GM18520 (cell line): Measurements from ENCODE around the gene TRAPPC5.
A peak's percentile ranks its signal among the peaks of the same experiment; 100 is the strongest.
"Not testable (repeated sequence)": the region's sequence is repeated elsewhere in the genome, so short reads cannot be mapped to it uniquely, and the experiment has no call there.

Experiments
- ATAC-seq: cut with Tn5 transposase; IDR thresholded peaks from one replicate; pipeline ENCODE4 v1.9.1; 2021; ENCODE audit not compliant: unreplicated experiment

Gene TRAPPC5

DNA sequence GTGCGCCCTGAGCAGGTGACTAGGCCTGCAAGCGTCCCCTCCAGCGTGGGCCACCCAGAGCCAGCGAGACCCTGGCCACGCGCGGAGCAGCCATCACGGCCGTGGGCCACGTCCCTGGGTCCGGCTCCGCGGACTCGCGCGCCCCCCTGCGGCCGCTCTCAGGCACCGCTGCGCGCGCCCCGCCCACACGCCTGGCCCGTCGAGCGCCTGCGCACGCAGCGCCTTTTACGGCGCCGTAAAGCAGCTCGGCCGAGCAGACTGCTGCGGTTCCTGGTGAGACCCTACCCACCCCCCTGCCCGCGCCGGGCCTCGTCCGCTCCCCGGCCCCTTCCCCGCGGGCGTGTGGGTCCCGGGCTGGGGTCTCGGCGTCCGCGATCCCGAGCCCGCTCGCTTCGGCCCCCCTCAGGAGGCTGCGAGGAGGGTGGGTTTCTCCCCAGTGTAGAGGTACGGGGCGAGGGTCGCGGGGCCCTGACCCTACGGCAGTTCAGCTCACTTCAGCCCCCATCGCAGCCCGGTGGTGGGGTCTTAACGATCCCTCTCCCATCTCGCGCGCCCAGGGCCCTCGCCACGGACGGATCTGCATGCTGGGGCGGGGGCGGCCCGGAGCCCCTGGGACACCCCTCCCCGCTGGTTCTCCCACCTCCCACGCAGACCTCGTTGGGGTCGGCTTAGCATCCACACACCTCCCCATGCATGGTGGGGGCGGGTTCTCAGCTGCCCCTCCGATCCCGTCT lies at the start of gene TRAPPC5:
Gene TRAPPC5 (plus strand): TSS at position 228 of the 734 bp plus-strand sequence. CDS start 1,421 bp downstream, outside the sequence.
- ATAC-seq = peak; percentile 66

DNA sequence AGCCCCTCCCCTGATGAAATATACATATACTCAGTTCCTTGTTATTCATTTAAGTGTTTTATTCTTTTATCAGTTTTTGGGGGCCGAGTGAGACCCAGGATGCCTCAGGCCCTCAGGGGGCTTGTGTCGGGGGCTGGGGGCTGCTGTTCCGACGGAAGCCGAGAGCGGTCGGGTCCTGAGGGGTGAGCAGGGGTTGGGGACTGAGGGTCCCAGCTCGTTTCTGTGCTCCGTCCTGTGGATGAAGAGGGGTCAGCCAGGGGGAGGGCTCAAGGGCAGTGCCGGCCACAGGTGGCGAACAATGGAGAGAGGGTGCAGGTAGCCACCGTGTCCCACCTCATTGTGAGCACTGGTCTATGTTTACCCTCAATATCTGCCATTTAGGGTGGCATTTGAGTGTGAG lies 49.1 kb upstream of the TRAPPC5 start:
- ATAC-seq = no peak

DNA sequence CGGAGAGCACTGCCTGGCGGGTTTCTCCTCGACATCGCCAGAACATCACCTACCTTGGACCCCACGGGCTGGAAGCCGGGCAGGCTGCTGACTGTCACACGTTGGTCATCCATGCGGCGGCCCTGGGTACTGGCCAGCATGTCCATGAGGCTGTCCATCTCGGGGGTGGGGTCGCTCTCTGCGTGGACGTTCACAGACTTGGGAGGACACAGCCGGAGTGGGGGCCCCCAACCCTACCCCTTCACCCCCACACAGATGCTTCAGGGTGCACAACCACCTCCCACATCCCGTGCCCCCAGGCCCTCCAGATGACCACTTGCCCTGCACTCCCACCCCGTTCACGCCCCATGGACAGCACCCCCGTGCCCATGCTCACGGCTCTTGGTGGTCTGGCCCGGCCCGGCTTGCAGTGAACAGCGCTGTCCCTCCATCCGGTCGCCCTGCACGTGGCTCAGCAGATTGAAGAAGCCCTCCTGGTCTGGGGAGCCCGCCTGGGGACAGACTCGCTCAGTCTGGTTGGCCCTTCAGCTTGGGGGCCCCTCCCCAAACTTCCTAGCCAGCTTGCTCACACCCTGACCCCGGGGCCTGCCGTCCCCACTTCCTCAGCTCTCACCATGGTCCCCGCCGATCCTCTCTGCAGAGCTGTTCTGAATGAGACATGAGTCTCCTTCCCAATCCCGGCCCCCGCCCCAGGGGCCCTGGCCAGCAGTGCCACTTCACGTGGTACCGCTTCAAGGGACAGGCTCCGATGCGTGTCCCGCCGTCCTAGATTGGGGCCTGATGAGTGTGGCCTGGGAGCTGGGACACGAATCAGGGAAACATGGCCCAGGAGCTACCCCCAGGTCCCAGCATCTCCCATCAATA lies 48.1 kb upstream of the TRAPPC5 start:
- no peak for ATAC-seq

DNA sequence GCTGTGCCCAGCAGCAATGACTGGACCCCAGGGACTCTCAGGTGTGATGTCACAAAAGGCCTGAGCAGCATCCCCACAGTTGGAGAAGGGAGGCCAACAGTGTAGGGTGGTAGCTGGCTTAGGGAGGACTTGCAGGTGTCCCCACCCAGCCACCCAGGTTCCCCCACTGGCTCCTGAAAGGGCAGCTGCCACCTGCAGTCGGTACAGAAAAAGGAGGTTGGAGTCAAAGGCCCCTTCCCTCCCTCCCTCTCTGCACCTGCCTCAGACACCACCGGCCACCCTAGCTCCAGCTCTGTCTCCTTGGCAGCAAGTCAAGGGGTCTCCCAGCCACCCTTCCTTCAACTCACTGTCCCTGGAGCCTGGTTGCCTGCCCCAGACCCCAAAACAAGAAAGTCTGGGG lies 46.9 kb upstream of the TRAPPC5 start, which contains the start of gene PCP2:
Gene PCP2 (minus strand): TSS at position 22 of the 400 bp plus-strand sequence. CDS start 262 bp downstream, outside the sequence.
- ATAC-seq = no peak

DNA sequence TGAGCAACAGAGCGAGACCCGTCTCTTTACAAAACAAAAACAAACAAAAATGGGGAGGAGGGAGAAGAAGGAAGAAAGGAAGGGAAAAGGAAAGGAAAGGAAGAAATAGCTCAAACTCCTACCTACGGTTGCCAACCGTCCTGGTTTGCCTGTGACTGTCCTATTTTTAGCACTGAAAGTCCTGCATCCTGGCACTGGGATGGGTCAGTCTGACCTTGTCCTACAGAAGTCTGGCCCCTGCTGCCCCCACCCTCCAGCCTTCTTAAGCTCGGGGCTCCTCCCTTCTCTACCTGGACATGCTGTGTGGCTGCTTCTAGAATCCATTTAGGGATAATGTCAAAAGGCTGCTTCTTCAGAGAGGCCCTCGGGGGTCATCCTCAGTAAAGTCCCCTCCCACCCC lies 45.0 kb upstream of the TRAPPC5 start:
- no peak for ATAC-seq

DNA sequence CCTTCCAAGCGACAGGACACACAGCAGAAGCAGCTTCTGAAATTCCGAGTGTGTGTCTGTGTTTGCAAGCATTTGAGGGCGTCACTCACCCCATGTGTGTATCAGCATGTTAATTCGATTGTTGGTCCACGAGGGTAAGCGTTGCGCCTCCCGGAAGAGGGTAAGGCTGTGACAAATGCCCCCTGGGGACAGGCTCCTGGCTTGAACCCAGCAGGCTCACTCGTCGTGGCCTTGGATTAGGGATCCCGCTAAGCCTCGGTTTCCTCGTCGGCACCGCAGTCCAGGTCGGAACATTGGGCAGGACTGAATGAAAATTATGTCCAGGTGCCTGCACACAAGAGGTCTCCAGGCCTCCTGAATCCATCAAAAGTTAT lies 44.3 kb upstream of the TRAPPC5 start:
- ATAC-seq = no peak

DNA sequence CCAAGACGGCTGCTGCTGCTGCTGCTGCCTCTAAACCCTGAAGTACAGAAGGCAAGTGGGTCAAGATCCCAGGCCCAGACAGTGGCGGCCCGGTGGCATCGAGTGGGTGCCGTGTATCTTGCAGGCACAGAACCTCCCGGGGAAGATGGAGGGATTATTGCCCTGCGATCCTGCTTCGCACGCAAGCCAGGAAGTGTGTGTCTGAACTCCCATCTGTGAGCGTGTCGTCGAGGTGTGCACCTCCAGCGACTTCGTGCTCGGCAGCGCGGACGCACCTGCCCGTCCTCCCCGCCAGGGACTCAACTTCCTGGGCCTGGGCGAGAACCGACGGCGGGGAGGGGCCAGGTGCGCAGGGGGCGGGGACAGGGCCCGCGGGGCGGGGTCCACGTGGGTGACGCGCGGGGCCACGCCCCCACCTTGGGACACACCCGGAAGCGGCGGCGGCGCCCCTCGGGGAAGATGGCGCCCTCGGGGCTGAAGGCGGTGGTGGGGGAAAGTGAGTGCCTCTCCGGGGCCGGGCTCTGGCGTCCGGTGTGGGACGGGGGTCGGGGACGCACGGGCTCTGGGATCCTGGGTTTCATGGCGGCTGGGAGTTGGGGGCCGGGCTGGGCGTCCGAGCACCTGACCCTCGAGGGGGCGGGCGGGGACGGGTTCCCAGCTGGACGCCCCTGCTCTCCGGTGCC lies 43.8 kb upstream of the TRAPPC5 start, which contains the start of gene STXBP2:
Gene STXBP2 (plus strand): TSS at position 420 of the 683 bp plus-strand sequence. CDS start 40 bp downstream, at position 460.
- ATAC-seq = peak; percentile 42

DNA sequence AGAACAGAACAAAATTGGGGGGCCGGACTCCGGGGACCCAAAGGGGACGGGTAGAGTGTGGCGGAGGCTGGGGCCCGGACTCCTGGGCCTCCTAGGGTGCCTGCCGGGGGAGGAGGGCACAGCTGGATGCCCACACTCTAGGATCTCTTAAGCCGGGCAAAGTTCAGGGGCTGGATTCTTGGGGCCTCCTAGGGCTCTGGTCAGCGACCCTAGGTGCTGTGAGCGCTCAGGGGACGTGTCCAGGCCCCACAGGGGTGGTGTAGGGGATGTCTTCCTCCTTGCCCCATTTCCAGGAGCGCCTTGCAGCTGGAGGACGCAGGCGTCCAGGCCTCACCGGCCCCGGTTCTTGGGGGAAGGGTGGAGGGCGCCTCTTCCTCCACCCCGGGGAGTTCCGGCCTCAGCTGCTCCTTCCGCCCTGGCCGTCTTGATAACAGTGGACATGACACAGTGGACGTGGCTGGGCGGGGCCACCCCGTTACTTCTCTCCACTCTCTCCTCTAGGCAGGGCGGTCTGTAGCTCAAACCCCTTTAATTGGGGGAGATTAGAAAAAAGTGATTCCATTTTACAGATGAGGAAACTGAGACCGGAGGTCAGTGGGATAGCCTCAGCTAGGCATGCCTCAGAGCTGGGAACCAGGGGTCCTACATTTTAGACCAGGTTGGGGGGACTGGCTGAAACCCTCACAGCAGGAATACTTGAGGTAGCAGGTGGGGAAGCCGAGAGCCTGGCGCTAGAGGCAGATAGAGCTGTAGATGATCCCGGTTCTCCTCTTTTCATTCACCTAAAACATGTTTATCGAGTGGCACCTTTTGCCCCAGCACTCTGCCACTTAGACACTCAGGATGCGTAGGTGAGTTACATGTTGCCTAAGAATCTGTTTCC lies 43.0 kb upstream of the TRAPPC5 start:
- no peak for ATAC-seq

DNA sequence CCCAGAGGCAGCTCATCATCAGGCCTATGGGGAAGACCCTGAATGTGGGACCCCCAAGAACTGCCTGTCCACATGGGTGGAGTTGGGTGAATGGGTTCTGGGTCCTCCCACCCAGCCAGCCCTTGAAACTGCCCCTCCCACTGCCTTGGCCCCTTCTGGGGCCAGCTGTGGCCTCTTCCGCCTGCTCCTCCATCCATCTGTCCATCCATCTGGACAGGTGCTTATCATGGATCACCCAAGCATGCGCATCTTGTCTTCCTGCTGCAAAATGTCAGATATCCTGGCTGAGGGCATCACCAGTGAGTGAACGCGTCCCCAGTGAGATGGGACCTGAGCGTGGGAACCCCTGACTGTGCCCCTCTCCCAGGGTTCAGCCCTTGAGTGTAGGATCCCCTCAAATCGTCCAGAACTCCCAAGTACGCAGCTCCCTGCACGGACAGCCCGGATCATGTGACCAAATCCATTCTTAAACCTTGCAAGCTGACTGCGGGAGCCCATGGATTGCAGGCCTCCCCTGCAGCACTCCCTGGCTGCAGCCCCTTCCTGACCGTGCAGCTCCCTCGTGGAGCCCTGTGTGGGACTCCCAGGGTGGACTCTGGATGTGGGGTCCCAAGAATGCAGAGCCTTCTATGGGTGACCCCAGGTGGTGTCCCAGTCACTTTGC lies 41.7 kb upstream of the TRAPPC5 start:
- no peak for ATAC-seq

DNA sequence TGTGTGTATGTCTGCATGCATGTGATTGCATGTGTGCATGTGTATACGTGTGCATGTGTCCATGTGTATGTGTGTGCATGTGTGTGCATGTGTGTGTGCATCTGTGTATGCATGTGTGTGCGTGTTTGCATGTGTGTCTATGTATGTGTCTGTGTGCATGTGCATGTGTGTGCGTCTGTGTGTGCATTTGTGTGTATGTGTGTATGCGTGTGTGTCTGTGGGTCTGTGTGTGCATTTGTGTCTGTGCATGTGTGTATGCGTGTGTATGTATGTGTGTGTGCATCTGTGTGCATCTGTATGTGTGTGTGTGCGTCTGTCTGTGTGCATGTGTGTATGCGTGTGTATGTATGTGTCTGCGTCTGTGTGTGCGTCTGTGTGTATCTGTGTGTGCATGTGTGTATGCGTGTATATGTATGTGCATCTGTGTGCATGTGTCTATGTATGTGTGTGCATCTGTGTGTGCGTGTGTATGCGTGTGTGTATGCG lies 40.7 kb upstream of the TRAPPC5 start:
- ATAC-seq = no peak

DNA sequence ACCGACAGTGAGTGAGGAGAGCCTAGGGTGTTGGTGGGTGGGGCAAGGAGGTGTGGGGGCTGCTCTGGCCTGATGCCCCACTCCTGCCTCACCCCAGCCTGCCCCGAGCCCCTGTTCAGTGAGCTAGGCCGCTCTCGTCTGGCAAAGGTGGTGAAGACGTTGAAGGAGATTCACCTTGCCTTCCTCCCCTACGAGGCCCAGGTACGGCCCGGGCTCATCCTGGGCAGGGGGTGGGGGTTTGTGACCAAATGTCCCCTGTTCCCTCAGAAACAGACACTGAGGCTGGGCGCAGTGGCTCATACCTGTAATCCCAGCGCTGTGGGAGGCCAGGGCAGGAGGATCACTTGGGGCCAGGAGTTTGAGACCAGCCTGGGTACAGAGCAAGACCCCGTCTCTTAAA lies 39.8 kb upstream of the TRAPPC5 start:
- ATAC-seq = no peak

DNA sequence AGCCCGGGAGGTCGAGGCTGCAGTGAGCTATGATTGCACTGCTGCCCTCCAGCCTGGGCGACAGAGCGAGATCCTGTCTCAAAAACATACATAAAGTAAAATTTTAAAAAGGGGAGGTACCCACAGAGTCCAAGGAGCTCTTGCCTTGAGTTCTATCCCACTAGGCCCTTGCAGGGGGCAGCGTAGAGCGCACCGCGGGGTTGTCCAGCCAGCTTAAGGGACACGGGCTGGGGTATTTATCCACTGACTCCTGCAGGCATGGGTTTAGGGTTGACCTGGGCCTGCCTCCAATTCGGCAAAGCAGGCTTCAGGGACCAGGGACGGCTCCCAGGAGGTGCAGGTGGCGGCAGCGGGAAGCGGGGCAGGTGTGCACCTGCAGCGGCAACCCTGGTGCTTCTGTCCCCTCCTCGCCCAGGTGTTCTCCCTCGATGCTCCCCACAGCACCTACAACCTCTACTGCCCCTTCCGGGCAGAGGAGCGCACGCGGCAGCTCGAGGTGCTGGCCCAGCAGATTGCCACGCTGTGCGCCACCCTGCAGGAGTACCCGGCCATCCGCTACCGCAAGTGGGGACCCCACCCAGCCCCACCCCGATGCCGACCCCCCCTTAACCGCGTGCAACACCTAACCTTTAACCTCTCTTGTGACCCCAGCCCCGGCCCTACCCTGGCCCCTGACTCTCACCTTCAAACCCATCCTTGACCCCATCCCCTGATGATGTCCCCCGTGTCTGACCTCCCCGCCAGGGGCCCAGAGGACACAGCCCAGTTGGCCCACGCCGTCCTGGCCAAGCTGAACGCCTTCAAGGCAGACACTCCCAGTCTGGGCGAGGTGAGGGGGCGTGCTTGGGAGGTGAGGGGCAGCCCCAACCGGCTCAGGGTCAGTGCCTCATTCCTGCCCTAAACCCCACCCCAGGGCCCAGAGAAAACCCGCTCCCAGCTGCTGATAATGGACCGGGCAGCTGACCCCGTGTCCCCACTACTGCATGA lies 39.0 kb upstream of the TRAPPC5 start:
- no peak for ATAC-seq

DNA sequence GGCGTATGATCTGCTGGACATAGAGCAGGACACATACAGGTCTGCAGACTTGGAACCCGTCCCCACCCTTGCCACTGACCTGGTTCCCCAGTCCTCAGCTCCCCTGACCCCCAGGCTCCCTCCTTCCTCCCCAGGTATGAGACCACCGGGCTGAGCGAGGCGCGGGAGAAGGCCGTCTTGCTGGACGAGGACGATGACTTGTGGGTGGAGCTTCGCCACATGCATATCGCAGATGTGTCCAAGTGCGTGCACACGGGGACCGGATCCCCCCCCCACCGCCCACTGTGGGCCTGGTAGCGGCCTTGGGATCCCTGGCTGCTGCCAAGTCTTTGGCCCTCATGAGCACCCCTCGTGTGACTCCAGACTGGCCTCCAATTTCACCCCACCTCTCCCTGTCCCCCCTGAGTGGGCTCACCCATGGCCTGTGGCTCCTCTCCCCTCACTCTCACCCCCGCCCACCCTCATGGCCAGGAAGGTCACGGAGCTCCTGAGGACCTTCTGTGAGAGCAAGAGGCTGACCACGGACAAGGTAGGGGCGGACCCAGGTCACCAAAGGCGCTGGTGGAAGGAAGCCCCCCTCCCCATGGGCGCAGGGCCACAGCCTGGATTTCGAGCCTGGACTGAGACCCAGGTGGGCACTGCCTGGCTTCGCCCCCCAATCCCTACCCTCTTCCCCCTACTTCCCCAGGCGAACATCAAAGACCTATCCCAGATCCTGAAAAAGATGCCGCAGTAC lies 38.2 kb upstream of the TRAPPC5 start:
- ATAC-seq = no peak

DNA sequence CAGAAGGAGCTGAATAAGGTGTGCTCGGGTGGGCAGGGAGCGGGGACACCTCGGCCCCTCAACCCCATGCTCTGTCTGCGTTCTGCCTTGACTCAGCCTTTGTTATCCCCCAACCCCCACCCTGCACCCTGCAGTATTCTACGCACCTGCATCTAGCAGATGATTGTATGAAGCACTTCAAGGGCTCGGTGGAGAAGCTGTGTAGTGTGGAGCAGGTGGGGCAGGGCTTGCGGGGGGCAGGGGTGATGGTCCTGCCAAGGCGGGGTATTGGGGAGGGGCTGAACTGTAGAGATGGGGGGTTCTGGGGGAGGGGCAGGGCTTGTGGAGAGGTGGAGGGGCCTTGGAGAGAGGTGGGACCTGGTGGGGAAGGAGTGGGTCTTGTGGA lies 37.6 kb upstream of the TRAPPC5 start:
- no peak for ATAC-seq

DNA sequence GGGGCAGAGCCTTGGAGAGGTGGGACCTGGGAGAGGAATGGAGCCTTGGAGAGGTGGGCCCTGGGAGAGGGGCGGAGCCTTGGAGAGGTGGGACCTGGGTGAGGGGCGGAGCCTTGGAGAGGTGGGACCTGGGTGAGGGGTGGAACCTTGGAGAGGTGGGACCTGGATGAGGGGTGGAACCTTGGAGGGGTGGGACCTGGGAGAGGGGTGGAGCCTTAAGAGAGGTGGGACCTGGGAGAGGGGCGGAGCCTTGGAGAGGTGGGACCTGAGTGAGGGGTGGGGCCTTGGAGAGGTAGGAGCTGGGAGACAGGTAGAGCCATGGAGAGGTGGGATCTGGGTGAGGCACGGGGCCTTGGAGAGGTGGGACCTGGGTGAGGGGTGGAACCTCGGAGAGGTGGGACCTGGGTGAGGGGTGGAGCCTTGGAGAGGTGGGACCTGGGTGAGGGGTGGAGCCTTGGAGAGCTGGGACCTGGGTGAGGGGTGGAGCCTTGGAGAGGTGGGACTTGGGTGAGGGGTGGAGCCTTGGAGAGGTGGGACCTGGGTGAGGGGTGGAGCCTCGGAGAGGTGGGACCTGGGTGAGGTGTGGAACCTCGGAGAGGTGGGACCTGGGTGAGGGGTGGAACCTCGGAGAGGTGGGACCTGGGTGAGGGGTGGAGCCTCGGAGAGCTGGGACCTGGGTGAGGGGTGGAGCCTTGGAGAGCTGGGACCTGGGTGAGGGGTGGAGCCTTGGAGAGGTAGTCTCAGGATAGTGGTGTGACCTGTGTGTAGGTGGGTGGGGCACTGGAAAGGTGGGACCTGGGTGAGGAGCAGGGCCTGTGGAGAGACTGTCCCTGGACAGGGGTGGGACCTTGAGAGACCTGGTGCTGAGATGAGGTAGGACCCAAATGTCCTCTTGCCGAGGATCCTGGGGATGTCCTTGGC lies 36.7 kb upstream of the TRAPPC5 start:
- not testable (repeated sequence) for ATAC-seq

DNA sequence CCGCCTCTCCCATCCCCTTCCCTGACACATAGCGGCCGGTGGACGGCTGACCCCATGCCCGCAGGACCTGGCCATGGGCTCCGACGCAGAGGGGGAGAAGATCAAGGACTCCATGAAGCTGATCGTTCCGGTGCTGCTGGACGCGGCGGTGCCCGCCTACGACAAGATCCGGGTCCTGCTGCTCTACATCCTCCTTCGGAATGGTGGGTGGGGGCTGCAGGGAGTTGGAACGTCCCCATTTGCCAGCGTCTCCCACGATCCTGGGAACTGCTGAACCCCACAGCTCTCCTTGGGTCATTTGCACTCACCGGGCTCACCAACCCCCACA lies 36.1 kb upstream of the TRAPPC5 start:
- no peak for ATAC-seq

DNA sequence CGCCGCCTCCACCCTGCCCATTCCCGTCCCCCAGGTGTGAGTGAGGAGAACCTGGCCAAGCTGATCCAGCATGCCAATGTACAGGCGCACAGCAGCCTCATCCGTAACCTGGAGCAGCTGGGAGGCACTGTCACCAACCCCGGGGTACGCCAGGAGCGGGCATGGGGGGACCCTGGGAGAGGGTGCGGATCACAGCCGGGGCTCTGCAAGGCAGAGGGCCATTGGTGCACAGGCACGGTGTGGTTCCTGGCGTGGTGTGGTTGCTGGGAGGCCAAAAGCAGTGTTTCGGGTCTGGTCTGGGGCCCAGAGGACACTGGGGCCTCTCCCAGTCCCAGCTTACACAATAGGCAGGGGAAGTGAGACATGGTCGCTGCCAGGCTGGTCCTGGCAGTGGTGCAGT lies 35.5 kb upstream of the TRAPPC5 start:
- no peak for ATAC-seq
